Measurements from ENCODE around the gene LMTK2. TPM values are rescaled to one million over a fixed set of nuclear protein-coding genes. Genes with fewer than 3 reads are reported as not detected.

Gene LMTK2
- total and polyA plus RNA-seq, 2 donors (not counting 1 experiment from before 2014, with no cell fraction given) = 4.9 to 13.1 TPM

DNA sequence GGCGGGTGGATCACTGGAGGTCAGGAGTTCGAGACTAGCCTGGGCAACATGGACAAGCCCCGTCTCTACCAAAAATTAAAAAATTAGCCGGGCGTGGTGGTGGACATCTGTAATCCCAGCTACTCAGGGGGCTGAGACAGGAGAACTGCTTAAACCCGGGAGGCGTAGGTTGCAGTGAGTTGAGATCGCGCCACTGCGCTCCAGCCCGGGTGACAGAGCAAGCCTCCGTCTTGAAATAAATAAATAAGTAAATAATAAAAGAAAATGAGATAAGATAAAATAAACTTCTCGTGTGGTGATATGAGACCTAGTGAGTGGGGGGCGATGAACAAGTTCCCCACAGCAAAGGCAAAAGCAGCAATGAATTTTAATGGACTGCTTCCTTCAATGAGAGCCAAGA lies 33.6 kb upstream of the LMTK2 start:
- peaks cover 4% of the 10 kb centered on the region for H3K27me3 Mint-ChIP-seq
- no peaks in the 10 kb centered on the region for H3K9me3 Mint-ChIP-seq (ENCODE audit: insufficient read depth)
- Histone ChIP-seq H2AFZ (ENCODE audit: insufficient read depth, low read depth, low read length, poor library complexity, severe bottlenecking) (no peak overlapping the region), H3K27ac (ENCODE audit: low read length in 2 of 2) (no peak overlapping the region), H3K4me2 (replicated peaks; ENCODE audit: low read depth, low read length, poor library complexity, severe bottlenecking) (no peak overlapping the region), H4K20me1 (ENCODE audit: control insufficient read depth, insufficient read depth, low read length, poor library complexity, severe bottlenecking) (no peaks in the 10 kb centered on the region), H3K36me3 (replicated peaks in 1 of 2; ENCODE audit: control extremely low read depth in 1 of 2, control insufficient read depth in 1 of 2, extremely low read depth in 1 of 2, insufficient read depth in 2 of 2, low read length in 1 of 2) (no peaks in the 10 kb centered on the region), H3K27me3 (replicated peaks in 1 of 4; ENCODE audit: control extremely low read depth in 1 of 4, control insufficient read depth in 3 of 4, insufficient read depth in 4 of 4, low read length in 3 of 4) (peaks cover 0 to 7% (median 1%) of the 10 kb centered on the region in 4 experiments), H3K4me1 (ENCODE audit: control insufficient read depth in 2 of 2, insufficient read depth in 2 of 2, low read length in 2 of 2) (no peaks in the 10 kb centered on the region), H3K79me2 (ENCODE audit: control insufficient read depth, insufficient read depth, low read length) (no peaks in the 10 kb centered on the region), H3K9ac (ENCODE audit: low read length) (no peak overlapping the region), H3K9me3 (ENCODE audit: control extremely low read depth in 1 of 3, control insufficient read depth in 2 of 3, insufficient read depth in 1 of 3, low read length in 2 of 3) (peaks cover 0 to 18% (median 2%) of the 10 kb centered on the region in 3 donors), H3K4me3 (ENCODE audit: control extremely low read depth in 1 of 5, extremely low read depth in 1 of 5, insufficient read depth in 1 of 5, low read depth in 2 of 5, low read length in 4 of 5) (no peak overlapping the region)
- ChIA-PET POLR2A (no interaction called here), CTCF (interaction anchor here (1.4 kb wide), 1 partner anchor 38 kb away, joined by 3 read pairs; no protein-coding TSS in a partner anchor)
- no peak for ATAC-seq (ENCODE audit: low read depth)
- intact Hi-C loops (cut with micrococcal nuclease) = no loop called here
- no peak for DNase-seq
- no peak overlapping the region for H3K27ac Mint-ChIP-seq
- no peak overlapping the region for H3K4me3 Mint-ChIP-seq
- no peak for TF ChIP-seq EZH2 (IDR thresholded peaks at IDR 0.05; ENCODE audit: borderline replicate concordance, insufficient read depth, low read depth, low read length, poor library complexity, severe bottlenecking)
- TF ChIP-seq CTCF (IDR thresholded peaks at IDR 0.05) = no peak
- WGBS (ENCODE audit: insufficient coverage) = 93% methylated on average over 3 of the region's 14 CpGs
- no peaks in the 10 kb centered on the region for H3K4me1 Mint-ChIP-seq

- H3K4me1 ChIP-seq (ENCODE audit: control insufficient read depth in 2 of 2, insufficient read depth in 2 of 2, low read length in 2 of 2) = no peaks in the 10 kb centered on the region
These were observed 30.9 kb upstream of the LMTK2 start for GRCh38 chr7:98075801-98076200.

More at GRCh38 chr7:98075801-98076200, 30.9 kb upstream of the LMTK2 start:
- CTCF ChIA-PET = interaction anchor here (0.6 to 1.2 kb wide), 3 partner anchors 54 to 483 kb away, joined by 3 read pairs; no protein-coding TSS in a partner anchor
- peaks cover 0 to 11% (median 0%) of the 10 kb centered on the region in 3 donors for H3K9me3 ChIP-seq (ENCODE audit: control extremely low read depth in 1 of 3, control insufficient read depth in 2 of 3, insufficient read depth in 1 of 3, low read length in 2 of 3)
- WGBS (ENCODE audit: insufficient coverage) = 90% methylated on average over 1 of the region's 2 CpGs
- no peaks in the 10 kb centered on the region for H4K20me1 ChIP-seq (ENCODE audit: control insufficient read depth, insufficient read depth, low read length, poor library complexity, severe bottlenecking)
- no peak for ATAC-seq (ENCODE audit: low read depth)
- H2AFZ ChIP-seq (ENCODE audit: insufficient read depth, low read depth, low read length, poor library complexity, severe bottlenecking) = no peak overlapping the region
- Mint-ChIP-seq H3K4me1 (no peaks in the 10 kb centered on the region), H3K4me3 (no peak overlapping the region), H3K27ac (no peak overlapping the region), H3K9me3 (ENCODE audit: insufficient read depth) (no peaks in the 10 kb centered on the region), H3K27me3 (peaks cover 13% of the 10 kb centered on the region)
- H3K27me3 ChIP-seq (replicated peaks in 1 of 4; ENCODE audit: control extremely low read depth in 1 of 4, control insufficient read depth in 3 of 4, insufficient read depth in 4 of 4, low read length in 3 of 4) = peaks cover 0 to 7% (median 0%) of the 10 kb centered on the region in 4 experiments
- DNase-seq = no peak
- no peak overlapping the region for H3K9ac ChIP-seq (ENCODE audit: low read length)
- H3K4me3 ChIP-seq (ENCODE audit: control extremely low read depth in 1 of 5, extremely low read depth in 1 of 5, insufficient read depth in 1 of 5, low read depth in 2 of 5, low read length in 4 of 5) = no peak overlapping the region
- no peaks in the 10 kb centered on the region for H3K79me2 ChIP-seq (ENCODE audit: control insufficient read depth, insufficient read depth, low read length)
- TF ChIP-seq CTCF (IDR thresholded peaks at IDR 0.05) (no peak), EZH2 (IDR thresholded peaks at IDR 0.05; ENCODE audit: borderline replicate concordance, insufficient read depth, low read depth, low read length, poor library complexity, severe bottlenecking) (no peak)
- no peak overlapping the region for H3K4me2 ChIP-seq (replicated peaks; ENCODE audit: low read depth, low read length, poor library complexity, severe bottlenecking)
- intact Hi-C loops (cut with micrococcal nuclease) = no loop called here
- POLR2A ChIA-PET = no interaction called here
- no peak overlapping the region for H3K27ac ChIP-seq (ENCODE audit: low read length in 2 of 2)
- H3K36me3 ChIP-seq (replicated peaks in 1 of 2; ENCODE audit: control extremely low read depth in 1 of 2, control insufficient read depth in 1 of 2, extremely low read depth in 1 of 2, insufficient read depth in 2 of 2, low read length in 1 of 2) = no peaks in the 10 kb centered on the region

All from B cell (primary cell).